Thoracic aorta (tissue), 2 donors: ENCODE data around the gene EEFSEC. TPM values are rescaled to one million over a fixed set of nuclear protein-coding genes. Genes with fewer than 3 reads are reported as not detected.

Source experiments
- ATAC-seq: fragments of 150-250 bp; one replicate; pipeline ENCODE4 v1.8.0; 2017; ENCODE audit warnings: low read depth; ENCODE audit not compliant: insufficient number of reproducible peaks, low FRiP score
- DNase-seq: peaks from one replicate; pipeline ENCODE4 v3.0.0-alpha.2; 2020; ENCODE audit warnings: low spot score
- H3K27ac ChIP-seq, 2 donors: fragments of 200-600 bp; sonication (generic); 1 replicate in 1 of 2; 2 replicates in 1 of 2; pipeline ENCODE4 v1.5.1; 2016; ENCODE audit warnings: mild to moderate bottlenecking in 2 of 2, moderate library complexity in 2 of 2
- H3K27me3 ChIP-seq: fragments of 200-600 bp; sonication (generic); replicated peaks from 2 replicates; pipeline ENCODE4 v1.6.0; 2016; ENCODE audit warnings: mild to moderate bottlenecking; ENCODE audit not compliant: insufficient read depth
- H3K36me3 ChIP-seq: fragments of 200-600 bp; sonication (generic); one replicate; pipeline ENCODE4 v1.5.1; 2016
- H3K4me1 ChIP-seq, 2 donors: fragments of 200-600 bp; sonication (generic); 1 replicate in 1 of 2; 2 replicates in 1 of 2; pipeline versions ENCODE4 v1.5.1 to v1.6.0; 2016; ENCODE audit warnings: low read depth in 2 of 2, mild to moderate bottlenecking in 1 of 2; ENCODE audit not compliant: control insufficient read depth in 1 of 2
- H3K4me3 ChIP-seq: fragments of 200-600 bp; sonication (generic); 2 replicates; pipeline ENCODE4 v1.5.1; 2016; ENCODE audit warnings: mild to moderate bottlenecking
- H3K9me3 ChIP-seq: fragments of 200-600 bp; sonication (generic); 2 replicates; pipeline ENCODE4 v1.5.1; 2016
- CTCF ChIP-seq: fragments of 200-600 bp; sonication (generic); IDR thresholded peaks from one replicate; pipeline ENCODE4 v1.5.1; 2019; ENCODE audit warnings: antibody characterized with exemption
- total RNA-seq, 2 donors: library from RNA; depleted of rRNA; stranded (reverse); fragments of >200 nt; gene quantifications; one replicate each; pipeline versions ENCODE4 v1.1.0 to v1.2.3, GENCODE V29; 2016

Gene EEFSEC
- total RNA-seq, 2 donors from 2014 or later: 16.1 to 17.5 TPM

- Histone ChIP-seq H3K27me3 (no peaks in the 10 kb centered on the region), H3K36me3 (no peaks in the 10 kb centered on the region), H3K4me3 (no peak overlapping the region), H3K27ac (peak overlapping the region in 1 of 2 donors; percentile 22), H3K9me3 (no peaks in the 10 kb centered on the region), H3K4me1 (peaks cover 29 to 50% of the 10 kb centered on the region in 2 donors)
- TF ChIP-seq CTCF: no peak
- DNase-seq (no peak), ATAC-seq (no peak)
Observed at GRCh38 chr3:128379367-128380160, 226.3 kb downstream of the EEFSEC start.

- Histone ChIP-seq H3K4me3 (no peak overlapping the region), H3K27ac (no peak overlapping the region), H3K36me3 (no peaks in the 10 kb centered on the region), H3K27me3 (no peaks in the 10 kb centered on the region), H3K4me1 (peaks cover 29 to 57% of the 10 kb centered on the region in 2 donors), H3K9me3 (no peaks in the 10 kb centered on the region)
- DNase-seq (no peak), ATAC-seq (no peak)
- no peak for TF ChIP-seq CTCF
Observed at GRCh38 chr3:128380295-128380694, 227.0 kb downstream of the EEFSEC start.

GRCh38 chr3:128380719-128381118 is 227.4 kb downstream of the EEFSEC start:
- no peaks in the 10 kb centered on the region for H3K27me3 ChIP-seq
- DNase-seq: no peak
- H3K36me3 ChIP-seq: no peaks in the 10 kb centered on the region
- TF ChIP-seq CTCF: no peak
- peaks cover 30 to 61% of the 10 kb centered on the region in 2 donors for H3K4me1 ChIP-seq
- ATAC-seq: no peak
- no peaks in the 10 kb centered on the region for H3K9me3 ChIP-seq
- no peak overlapping the region for H3K27ac ChIP-seq
- H3K4me3 ChIP-seq: no peak overlapping the region

- DNase-seq: no peak
- Histone ChIP-seq H3K9me3 (no peaks in the 10 kb centered on the region), H3K27me3 (no peaks in the 10 kb centered on the region), H3K27ac (peak overlapping the region; percentile 11 to 69), H3K36me3 (no peaks in the 10 kb centered on the region), H3K4me1 (peaks cover 36 to 69% of the 10 kb centered on the region in 2 donors), H3K4me3 (no peak overlapping the region)
- no peak for ATAC-seq
- TF ChIP-seq CTCF: no peak
Observed at GRCh38 chr3:128381609-128382008, 228.3 kb downstream of the EEFSEC start.

- DNase-seq (no peak), ATAC-seq (no peak)
- Histone ChIP-seq H3K9me3 (no peaks in the 10 kb centered on the region), H3K27ac (peak overlapping the region; percentile 69 to 84), H3K4me1 (peaks cover 36 to 69% of the 10 kb centered on the region in 2 donors), H3K4me3 (no peak overlapping the region), H3K27me3 (no peaks in the 10 kb centered on the region), H3K36me3 (no peaks in the 10 kb centered on the region)
- no peak for TF ChIP-seq CTCF
Observed at GRCh38 chr3:128382221-128382807, 229.0 kb downstream of the EEFSEC start.
